ENCODE data around the gene RSPH6A. TPM values are rescaled to one million over a fixed set of nuclear protein-coding genes. Genes with fewer than 3 reads are reported as not detected.

The RSPH6A gene
- total and polyA plus RNA-seq, 2 of the 4 experiments (the other 2 are of a cell fraction), result under 0.01 to 0.09 TPM

DNA sequence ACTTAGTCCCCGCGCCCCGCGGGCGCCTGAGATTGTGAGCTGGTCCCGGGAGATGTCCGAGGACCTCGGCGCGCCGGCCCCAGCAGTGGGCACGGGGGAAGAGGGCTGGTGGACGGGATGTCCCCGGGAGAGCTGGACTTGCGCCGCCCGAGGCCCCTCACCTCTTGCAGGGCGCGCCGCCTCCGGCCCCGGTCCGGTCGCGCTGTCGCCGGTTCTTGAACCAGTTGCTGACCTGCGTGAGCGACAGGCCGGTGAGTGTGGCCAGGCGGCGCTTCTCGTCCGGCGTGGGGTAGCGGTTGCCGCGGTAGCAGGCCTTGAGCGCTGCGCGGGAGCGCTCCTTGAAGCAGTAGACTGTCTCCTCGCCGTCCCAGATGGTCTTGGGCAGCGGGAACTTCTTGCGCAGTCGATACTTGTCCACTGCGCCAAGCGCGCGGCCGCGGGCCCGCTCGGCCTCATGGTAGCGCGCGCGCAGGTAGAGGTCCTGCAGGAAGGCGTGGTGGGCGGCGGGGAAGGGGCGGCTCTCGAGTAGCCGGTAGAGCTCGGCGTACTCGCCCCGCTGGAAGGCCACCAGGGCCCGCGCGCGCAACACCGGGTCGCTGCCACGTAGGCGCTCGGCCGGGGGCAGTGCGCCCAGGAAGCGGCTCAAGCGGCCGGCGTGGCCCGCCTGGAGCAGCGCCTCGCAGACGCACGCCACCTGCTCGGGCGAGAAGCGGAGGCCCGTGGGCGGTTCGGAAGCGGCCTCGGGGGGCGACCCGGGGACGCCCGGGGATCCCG lies 47.0 kb downstream of the RSPH6A start:
- Histone ChIP-seq H3K56ac (ENCODE audit: extremely low read depth, insufficient read depth, low read length) (peak overlapping the region; percentile 43), H3K4me1 (ENCODE audit: control insufficient read depth, insufficient read depth, low read length) (peaks cover 22% of the 10 kb centered on the region), H2AFZ (replicated peaks; ENCODE audit: low read length, poor library complexity) (peak overlapping the region; percentile 88), H2AK5ac (ENCODE audit: low read depth, low read length) (peak overlapping the region; percentile 36), H3K23ac (ENCODE audit: low read depth, low read length) (peak overlapping the region; percentile 35; the same call in 1 of the 2 replicates), H3K4ac (ENCODE audit: low read depth, low read length) (peak overlapping the region; percentile 77), H2BK120ac (ENCODE audit: low read depth, low read length) (no peak overlapping the region; the same call in 1 of the 2 replicates), H4K91ac (ENCODE audit: insufficient read depth, low read depth, low read length) (no peak overlapping the region; the same call in 1 of the 2 replicates), H4K5ac (ENCODE audit: low read depth, low read length) (peak overlapping the region; percentile 40; the same call in 1 of the 2 replicates), H3K18ac (ENCODE audit: low read depth, low read length) (0 out of 2 replicates have a peak overlapping the region, but pooled peaks have one; percentile 16), H3K4me3 (ENCODE audit: insufficient read depth, low read depth, low read length) (peak overlapping the region; percentile 62), H3K9me1 (ENCODE audit: insufficient read depth, low read length) (no peaks in the 10 kb centered on the region; the same call in 1 of the 2 replicates), H2BK5ac (ENCODE audit: low read depth, low read length, poor library complexity, severe bottlenecking) (peak overlapping the region; percentile 97), H3K4me2 (ENCODE audit: low read depth, low read length) (peak overlapping the region; percentile 86), H3K27me3 (ENCODE audit: control insufficient read depth, insufficient read depth, low read length) (no peaks in the 10 kb centered on the region), H3K9me3 (ENCODE audit: control insufficient read depth, insufficient read depth, low read length) (no peaks in the 10 kb centered on the region), H2BK15ac (ENCODE audit: low read depth, low read length) (no peak overlapping the region), H3K27ac (ENCODE audit: insufficient read depth, low read length) (peak overlapping the region; percentile 98), H3K14ac (replicated peaks; ENCODE audit: low read depth, low read length) (peak overlapping the region; percentile 68; the same call in 1 of the 2 replicates), H3K79me1 (ENCODE audit: low read depth in 1 of 2, low read length in 2 of 2) (peaks cover 4 to 20% of the 10 kb centered on the region in 2 experiments; a peak in 1 of 4 replicates), H3K9ac (ENCODE audit: low read depth, low read length) (peak overlapping the region; percentile 89), H3K36me3 (ENCODE audit: control insufficient read depth, insufficient read depth, low read length) (peaks cover 8% of the 10 kb centered on the region; the same call in 1 of the 2 replicates), H2BK20ac (ENCODE audit: low read depth, low read length) (no peak overlapping the region), H2AK9ac (replicated peaks; ENCODE audit: low read depth, low read length, poor library complexity) (peak overlapping the region; percentile 98), H4K8ac (ENCODE audit: low read depth in 2 of 2, low read length in 2 of 2) (peak overlapping the region in 1 of 2 experiments; percentile 4; a peak in 2 of 4 replicates), H4K20me1 (ENCODE audit: insufficient read depth, low read length) (peaks cover 12% of the 10 kb centered on the region)
- 1% methylated on average over 55 of the region's 102 CpGs; no CpG with 5 or more reads in 1 of the 2 experiments for WGBS, 2 experiments (ENCODE audit: extremely low coverage in 2 of 2, insufficient read length in 1 of 2)
- in situ Hi-C loops (cut with MboI; ENCODE audit: low sequenced_read_pairs), result no loop called here
- CTCF ChIA-PET, result interaction anchor here (0.6 to 3.0 kb wide), 5 partner anchors 31 to 222 kb away, joined by 3 to 24 read pairs (median 4); no protein-coding TSS in a partner anchor
- dilution Hi-C loops (cut with HindIII; ENCODE audit: low sequenced_read_pairs, unreplicated experiment), result no loop called here
- peak; percentile 65 for DNase-seq
- no TSS peak for BruUV-seq (replicated peaks)
- POLR2A ChIA-PET (ENCODE audit: unreplicated experiment), result interaction anchor here (0.5 to 1.2 kb wide), 4 partner anchors 16 to 40 kb away, joined by 5 to 10 read pairs (median 5); partner anchors contain the start of genes DMWD and FBXO46
- intact Hi-C loops (cut with micrococcal nuclease), result loop anchor here (2.0 kb wide), 2 partner anchors 37 to 75 kb away; partner anchors contain the start of genes FBXO46 and QPCTL
- TF ChIP-seq CEBPB (IDR thresholded peaks at IDR 0.05; ENCODE audit: low read depth, low read length) (0 out of 2 replicates have a peak, but pooled peaks have one; percentile 8), BHLHE40 (IDR thresholded peaks at IDR 0.05; ENCODE audit: low read depth, low read length) (no peak)
- ATAC-seq (ENCODE audit: low read depth), result no peak

Measured in IMR-90 (cell line).